Measurements from ENCODE around the gene C2orf49.

- TF ChIP-seq YY1 (IDR thresholded peaks at IDR 0.05; ENCODE audit: insufficient read depth, insufficient read length) (no peak), ZNF274 (IDR thresholded peaks at IDR 0.05; ENCODE audit: low read depth, low read length) (no peak)
These were observed 7.5 kb upstream of the C2orf49 start, which contains the start of gene TGFBRAP1 for GRCh38 chr2:105329561-105330495.

Data from NT2/D1 (cell line).